HL-60 (cell line): ENCODE data around the gene BANP.

Source experiments
- DNase-seq, 2 experiments: peaks; one replicate each; pipeline ENCODE4 v3.0.0-alpha.2; 2010 to 2020; ENCODE audit warnings: low read depth in 1 of 2, low spot score in 1 of 2
- H3K27ac ChIP-seq: fragments of 250-450 bp; sonication (Bioruptor Pico); replicated peaks from 2 replicates; pipeline ENCODE4 v1.5.1; 2020; ENCODE audit warnings: mild to moderate bottlenecking, moderate library complexity
- H3K27me3 ChIP-seq: fragments of 250-450 bp; sonication (Bioruptor Pico); 2 replicates; pipeline ENCODE4 v1.5.1; 2021; ENCODE audit warnings: mild to moderate bottlenecking, moderate library complexity; ENCODE audit not compliant: insufficient read depth, poor library complexity, severe bottlenecking
- H3K4me3 ChIP-seq: replicated peaks from 2 replicates; pipeline ENCODE4 v1.5.1; 2011; ENCODE audit warnings: mild to moderate bottlenecking, control low read depth, low read length; ENCODE audit not compliant: insufficient read depth
- GABPA ChIP-seq: IDR thresholded peaks from 2 replicates; pipeline ENCODE4 v1.6.1; 2012; ENCODE audit warnings: low read depth
- POLR2AphosphoS5 ChIP-seq: IDR thresholded peaks from 2 replicates; pipeline ENCODE4 v1.6.1; 2012; ENCODE audit warnings: low read depth
- SPI1 ChIP-seq: IDR thresholded peaks from 2 replicates; pipeline ENCODE4 v1.6.1; 2012; ENCODE audit warnings: low read depth, mild to moderate bottlenecking, borderline replicate concordance
- TF ChIP-seq, protein P1 (sequence below): IDR thresholded peaks from 2 replicates; pipeline ENCODE4 v1.6.1; 2012; ENCODE audit warnings: low read depth; ENCODE audit not compliant: insufficient replicate concordance
- TF ChIP-seq, protein P2 (sequence below): IDR thresholded peaks from one replicate; pipeline ENCODE4 v1.5.1; 2011; ENCODE audit warnings: low read length, control low read depth, inconsistent platforms; ENCODE audit not compliant: insufficient read depth

The BANP gene

DNA sequence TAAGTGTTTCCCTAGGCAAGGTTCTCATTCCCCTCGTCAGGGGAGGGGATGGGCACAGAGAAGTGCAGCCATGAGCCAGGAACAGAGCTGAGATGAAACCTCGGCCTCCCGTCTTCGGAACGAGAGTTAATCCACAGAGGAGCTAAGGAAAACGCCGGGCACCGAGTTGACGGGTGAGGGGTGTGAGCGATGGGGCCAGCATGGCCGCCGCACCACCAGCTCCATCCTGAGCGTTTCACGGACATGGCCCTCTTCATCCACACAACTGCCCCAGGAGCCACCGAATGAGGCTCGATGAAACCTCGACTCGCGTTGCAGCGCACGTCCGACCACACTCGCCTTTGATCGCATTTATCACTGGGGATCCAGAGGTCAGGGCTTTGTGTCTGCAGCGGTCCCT lies 36.4 kb upstream of the BANP start:
- Histone ChIP-seq H3K27ac (no peak overlapping the region), H3K27me3 (no peaks in the 10 kb centered on the region), H3K4me3 (no peak overlapping the region)
- no peak for DNase-seq
- TF ChIP-seq, protein P1, sequence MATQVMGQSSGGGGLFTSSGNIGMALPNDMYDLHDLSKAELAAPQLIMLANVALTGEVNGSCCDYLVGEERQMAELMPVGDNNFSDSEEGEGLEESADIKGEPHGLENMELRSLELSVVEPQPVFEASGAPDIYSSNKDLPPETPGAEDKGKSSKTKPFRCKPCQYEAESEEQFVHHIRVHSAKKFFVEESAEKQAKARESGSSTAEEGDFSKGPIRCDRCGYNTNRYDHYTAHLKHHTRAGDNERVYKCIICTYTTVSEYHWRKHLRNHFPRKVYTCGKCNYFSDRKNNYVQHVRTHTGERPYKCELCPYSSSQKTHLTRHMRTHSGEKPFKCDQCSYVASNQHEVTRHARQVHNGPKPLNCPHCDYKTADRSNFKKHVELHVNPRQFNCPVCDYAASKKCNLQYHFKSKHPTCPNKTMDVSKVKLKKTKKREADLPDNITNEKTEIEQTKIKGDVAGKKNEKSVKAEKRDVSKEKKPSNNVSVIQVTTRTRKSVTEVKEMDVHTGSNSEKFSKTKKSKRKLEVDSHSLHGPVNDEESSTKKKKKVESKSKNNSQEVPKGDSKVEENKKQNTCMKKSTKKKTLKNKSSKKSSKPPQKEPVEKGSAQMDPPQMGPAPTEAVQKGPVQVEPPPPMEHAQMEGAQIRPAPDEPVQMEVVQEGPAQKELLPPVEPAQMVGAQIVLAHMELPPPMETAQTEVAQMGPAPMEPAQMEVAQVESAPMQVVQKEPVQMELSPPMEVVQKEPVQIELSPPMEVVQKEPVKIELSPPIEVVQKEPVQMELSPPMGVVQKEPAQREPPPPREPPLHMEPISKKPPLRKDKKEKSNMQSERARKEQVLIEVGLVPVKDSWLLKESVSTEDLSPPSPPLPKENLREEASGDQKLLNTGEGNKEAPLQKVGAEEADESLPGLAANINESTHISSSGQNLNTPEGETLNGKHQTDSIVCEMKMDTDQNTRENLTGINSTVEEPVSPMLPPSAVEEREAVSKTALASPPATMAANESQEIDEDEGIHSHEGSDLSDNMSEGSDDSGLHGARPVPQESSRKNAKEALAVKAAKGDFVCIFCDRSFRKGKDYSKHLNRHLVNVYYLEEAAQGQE, result no peak
- TF ChIP-seq POLR2AphosphoS5 (no peak), GABPA (no peak), SPI1 (no peak)
- TF ChIP-seq, protein P2, sequence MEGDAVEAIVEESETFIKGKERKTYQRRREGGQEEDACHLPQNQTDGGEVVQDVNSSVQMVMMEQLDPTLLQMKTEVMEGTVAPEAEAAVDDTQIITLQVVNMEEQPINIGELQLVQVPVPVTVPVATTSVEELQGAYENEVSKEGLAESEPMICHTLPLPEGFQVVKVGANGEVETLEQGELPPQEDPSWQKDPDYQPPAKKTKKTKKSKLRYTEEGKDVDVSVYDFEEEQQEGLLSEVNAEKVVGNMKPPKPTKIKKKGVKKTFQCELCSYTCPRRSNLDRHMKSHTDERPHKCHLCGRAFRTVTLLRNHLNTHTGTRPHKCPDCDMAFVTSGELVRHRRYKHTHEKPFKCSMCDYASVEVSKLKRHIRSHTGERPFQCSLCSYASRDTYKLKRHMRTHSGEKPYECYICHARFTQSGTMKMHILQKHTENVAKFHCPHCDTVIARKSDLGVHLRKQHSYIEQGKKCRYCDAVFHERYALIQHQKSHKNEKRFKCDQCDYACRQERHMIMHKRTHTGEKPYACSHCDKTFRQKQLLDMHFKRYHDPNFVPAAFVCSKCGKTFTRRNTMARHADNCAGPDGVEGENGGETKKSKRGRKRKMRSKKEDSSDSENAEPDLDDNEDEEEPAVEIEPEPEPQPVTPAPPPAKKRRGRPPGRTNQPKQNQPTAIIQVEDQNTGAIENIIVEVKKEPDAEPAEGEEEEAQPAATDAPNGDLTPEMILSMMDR, result no peak

DNA sequence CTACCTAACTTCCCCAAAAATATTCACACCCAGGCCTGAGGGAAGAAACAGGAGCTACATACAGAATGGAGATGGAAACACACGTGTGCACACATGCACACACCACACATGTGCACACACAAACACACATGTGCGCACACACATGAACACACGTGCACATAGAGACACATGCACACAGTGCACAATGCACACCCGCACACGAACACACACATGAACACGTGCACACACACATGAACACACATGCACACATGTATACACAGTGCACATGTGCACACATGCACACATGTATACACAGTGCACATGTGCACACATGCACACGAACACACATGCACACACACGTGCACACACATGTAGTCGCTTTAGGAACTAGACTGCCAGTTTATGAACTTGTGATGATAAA lies 33.7 kb upstream of the BANP start:
- TF ChIP-seq, protein P2, result no peak
- TF ChIP-seq, protein P1, result no peak
- no peak for TF ChIP-seq GABPA
- no peak for TF ChIP-seq POLR2AphosphoS5
- TF ChIP-seq SPI1, result no peak
- Histone ChIP-seq H3K27me3 (no peaks in the 10 kb centered on the region), H3K4me3 (no peak overlapping the region), H3K27ac (no peak overlapping the region)
- DNase-seq, result no peak

- no peak overlapping the region for H3K4me3 ChIP-seq
- H3K27ac ChIP-seq, result no peak overlapping the region
- no peaks in the 10 kb centered on the region for H3K27me3 ChIP-seq
- DNase-seq, result no peak
- TF ChIP-seq, protein P2, result no peak
- no peak for TF ChIP-seq POLR2AphosphoS5
- TF ChIP-seq SPI1, result no peak
- TF ChIP-seq GABPA, result no peak
- TF ChIP-seq, protein P1, result no peak
These were observed 32.9 kb upstream of the BANP start for GRCh38 chr16:87918338-87918737.
